Measurements from ENCODE around the gene HIPK4. TPM values are rescaled to one million over a fixed set of nuclear protein-coding genes. Genes with fewer than 3 reads are reported as not detected.
"Not testable (repeated sequence)": the region's sequence is repeated elsewhere in the genome, so short reads cannot be mapped to it uniquely, and the experiment has no call there.

The HIPK4 gene
- total RNA-seq, 2 donors from 2014 or later = not detected

DNA sequence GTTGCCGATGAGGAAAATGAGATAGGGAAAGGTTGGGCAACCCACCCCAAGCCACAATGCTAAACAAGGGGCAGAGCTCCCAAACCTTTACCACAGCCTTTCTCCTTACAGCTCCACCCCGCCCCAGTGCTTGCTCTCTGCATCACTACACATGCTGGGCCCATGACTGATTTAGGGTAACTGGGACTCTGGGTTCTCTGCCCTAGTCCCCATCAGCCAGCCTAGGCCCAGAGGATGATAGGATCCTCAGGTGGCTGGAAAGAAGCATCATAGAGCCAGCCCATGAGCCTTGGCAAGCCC, 53.4 kb downstream of the HIPK4 start:
- no peaks in the 10 kb centered on the region for H3K9me3 ChIP-seq
- H3K4me3 ChIP-seq = no peak overlapping the region
- H3K36me3 ChIP-seq = no peaks in the 10 kb centered on the region
- no peaks in the 10 kb centered on the region for H3K27me3 ChIP-seq
- H3K4me1 ChIP-seq = no peaks in the 10 kb centered on the region
- no peak overlapping the region for H3K9ac ChIP-seq (ENCODE audit: low read depth in 2 of 2, low read length in 2 of 2)
- no peak overlapping the region for H3K27ac ChIP-seq
- intact Hi-C loops (cut with DNase I) = no loop called here
- DNase-seq = no peak
- TF ChIP-seq, protein P1, sequence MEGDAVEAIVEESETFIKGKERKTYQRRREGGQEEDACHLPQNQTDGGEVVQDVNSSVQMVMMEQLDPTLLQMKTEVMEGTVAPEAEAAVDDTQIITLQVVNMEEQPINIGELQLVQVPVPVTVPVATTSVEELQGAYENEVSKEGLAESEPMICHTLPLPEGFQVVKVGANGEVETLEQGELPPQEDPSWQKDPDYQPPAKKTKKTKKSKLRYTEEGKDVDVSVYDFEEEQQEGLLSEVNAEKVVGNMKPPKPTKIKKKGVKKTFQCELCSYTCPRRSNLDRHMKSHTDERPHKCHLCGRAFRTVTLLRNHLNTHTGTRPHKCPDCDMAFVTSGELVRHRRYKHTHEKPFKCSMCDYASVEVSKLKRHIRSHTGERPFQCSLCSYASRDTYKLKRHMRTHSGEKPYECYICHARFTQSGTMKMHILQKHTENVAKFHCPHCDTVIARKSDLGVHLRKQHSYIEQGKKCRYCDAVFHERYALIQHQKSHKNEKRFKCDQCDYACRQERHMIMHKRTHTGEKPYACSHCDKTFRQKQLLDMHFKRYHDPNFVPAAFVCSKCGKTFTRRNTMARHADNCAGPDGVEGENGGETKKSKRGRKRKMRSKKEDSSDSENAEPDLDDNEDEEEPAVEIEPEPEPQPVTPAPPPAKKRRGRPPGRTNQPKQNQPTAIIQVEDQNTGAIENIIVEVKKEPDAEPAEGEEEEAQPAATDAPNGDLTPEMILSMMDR (IDR thresholded peaks at IDR 0.05) = no peak

DNA sequence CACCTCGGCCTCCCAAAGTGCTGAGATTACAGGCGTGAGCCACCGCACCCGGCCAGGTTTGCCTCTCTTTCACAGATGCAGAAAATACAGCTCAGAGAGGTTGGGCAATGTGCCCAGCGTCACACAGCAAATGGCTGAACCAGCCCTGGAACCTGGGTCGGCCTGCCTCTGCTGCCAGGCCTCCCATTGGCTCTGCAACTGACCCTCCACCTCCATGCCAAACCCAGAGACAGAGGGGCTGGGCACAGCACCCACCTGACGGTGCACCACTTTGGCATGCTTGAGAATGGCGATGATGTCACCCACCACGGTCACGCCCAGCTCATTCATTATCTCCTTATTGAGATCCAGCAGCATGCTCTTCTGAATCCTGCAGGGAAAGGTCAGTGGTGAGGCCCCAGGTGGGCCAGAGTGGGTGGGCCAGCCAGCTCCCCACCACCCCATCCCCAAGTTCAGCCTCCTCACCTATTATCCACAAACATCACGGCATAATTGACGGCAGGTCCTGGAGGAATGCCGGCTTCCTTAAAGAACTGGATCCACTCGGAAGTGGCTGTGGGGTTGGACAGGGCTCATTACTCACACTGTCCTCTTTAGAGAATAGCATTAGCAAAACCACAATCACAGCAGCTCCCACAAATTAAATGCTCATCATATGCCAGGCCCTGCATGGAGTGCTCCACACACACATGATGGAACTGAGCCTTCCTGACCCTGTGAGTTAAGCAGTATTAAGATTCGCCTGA, 54.0 kb downstream of the HIPK4 start:
- Histone ChIP-seq H3K36me3 (no peaks in the 10 kb centered on the region), H3K9ac (ENCODE audit: low read depth in 2 of 2, low read length in 2 of 2) (no peak overlapping the region), H3K4me3 (no peak overlapping the region), H3K27me3 (no peaks in the 10 kb centered on the region), H3K27ac (no peak overlapping the region), H3K9me3 (no peaks in the 10 kb centered on the region), H3K4me1 (no peaks in the 10 kb centered on the region)
- TF ChIP-seq, protein P1 (IDR thresholded peaks at IDR 0.05) = no peak
- DNase-seq = no peak
- intact Hi-C loops (cut with DNase I) = no loop called here

GRCh38 chr19:40335101-40335500, 54.9 kb downstream of the HIPK4 start:
- intact Hi-C loops (cut with DNase I) = no loop called here
- Histone ChIP-seq H3K27ac (no peak overlapping the region), H3K4me3 (no peak overlapping the region), H3K36me3 (no peaks in the 10 kb centered on the region), H3K9me3 (no peaks in the 10 kb centered on the region), H3K27me3 (no peaks in the 10 kb centered on the region), H3K9ac (ENCODE audit: low read depth in 2 of 2, low read length in 2 of 2) (no peak overlapping the region), H3K4me1 (no peaks in the 10 kb centered on the region)
- TF ChIP-seq, protein P1 (IDR thresholded peaks at IDR 0.05) = no peak
- no peak for DNase-seq

- DNase-seq; H3K4me3 ChIP-seq; H3K9ac ChIP-seq (ENCODE audit: low read depth in 2 of 2, low read length in 2 of 2); H3K4me1 ChIP-seq; H3K27me3 ChIP-seq; H3K27ac ChIP-seq; H3K9me3 ChIP-seq; H3K36me3 ChIP-seq; intact Hi-C loops (cut with DNase I): not testable (repeated sequence)
Observed at GRCh38 chr19:40333083-40333482, 56.9 kb downstream of the HIPK4 start.

GRCh38 chr19:40332669-40333068, 57.3 kb downstream of the HIPK4 start:
- no peaks in the 10 kb centered on the region for H3K27me3 ChIP-seq
- no peaks in the 10 kb centered on the region for H3K4me1 ChIP-seq
- no peak overlapping the region for H3K9ac ChIP-seq (ENCODE audit: low read depth in 2 of 2, low read length in 2 of 2)
- H3K36me3 ChIP-seq = no peaks in the 10 kb centered on the region
- no peak overlapping the region for H3K4me3 ChIP-seq
- no peak for DNase-seq
- H3K9me3 ChIP-seq = no peaks in the 10 kb centered on the region
- H3K27ac ChIP-seq = no peak overlapping the region
- intact Hi-C loops (cut with DNase I) = no loop called here
- TF ChIP-seq, protein P1 (IDR thresholded peaks at IDR 0.05) = no peak

GRCh38 chr19:40331052-40331451, 58.9 kb downstream of the HIPK4 start:
- Histone ChIP-seq H3K4me1 (no peaks in the 10 kb centered on the region), H3K27me3 (no peaks in the 10 kb centered on the region), H3K9me3 (no peaks in the 10 kb centered on the region), H3K36me3 (no peaks in the 10 kb centered on the region), H3K4me3 (no peak overlapping the region), H3K27ac (no peak overlapping the region), H3K9ac (ENCODE audit: low read depth in 2 of 2, low read length in 2 of 2) (no peak overlapping the region)
- intact Hi-C loops (cut with DNase I) = no loop called here
- TF ChIP-seq, protein P1 (IDR thresholded peaks at IDR 0.05) = no peak
- DNase-seq = no peak

Small RNA genes lying within 50 kb of the gene (microRNA-seq; reads per million reads assigned to microRNA genes)
- gene MIR6796 = not detected

Other genes starting within 250 kb of the HIPK4 start
- 10 to 100 TPM in 1 of 2 donors, 1 to 10 TPM in 1; 9.1 to 10.9 TPM for gene MAP3K10, start 198.8 kb downstream of the HIPK4 start, total RNA-seq
- under 1 TPM; 0.30 to 0.69 TPM for gene TTC9B, start 171.8 kb downstream of the HIPK4 start, total RNA-seq
- under 1 TPM; 0.50 to 0.64 TPM for gene CCNP, start 163.5 kb downstream of the HIPK4 start, total RNA-seq
- 100 to 1,000 TPM in 1 of 2 donors, 10 to 100 TPM in 1; 95.4 to 119 TPM for gene AKT2, start 104.8 kb downstream of the HIPK4 start, total RNA-seq
- 10 to 100 TPM in 1 of 2 donors, 1 to 10 TPM in 1; 9.2 to 14.9 TPM for gene C19orf47, start 41.8 kb downstream of the HIPK4 start, total RNA-seq
- 100 to 1,000 TPM in 1 of 2 donors, 10 to 100 TPM in 1; 82.3 to 138 TPM for gene PLD3, start 41.5 kb downstream of the HIPK4 start, total RNA-seq
- gene PRX, start 23.2 kb upstream of the HIPK4 start, total RNA-seq = 1 to 10 TPM; 1.4 to 1.7 TPM
- 10 to 100 TPM in 1 of 2 donors, 1 to 10 TPM in 1; 8.7 to 16.0 TPM for gene SERTAD1, start 35.8 kb upstream of the HIPK4 start, total RNA-seq
- gene SERTAD3, start 54.2 kb upstream of the HIPK4 start, total RNA-seq = 10 to 100 TPM; 26.5 to 36.0 TPM
- gene BLVRB, start 75.6 kb upstream of the HIPK4 start, total RNA-seq = 10 to 100 TPM; 76.5 to 94.9 TPM
- under 1 TPM; 0.29 to 0.74 TPM for gene SPTBN4, start 76.8 kb upstream of the HIPK4 start, total RNA-seq
- gene SHKBP1, start 186.7 kb upstream of the HIPK4 start, total RNA-seq = 10 to 100 TPM; 53.6 to 87.8 TPM
- 100 to 1,000 TPM; 143 to 231 TPM for gene LTBP4, start 211.2 kb upstream of the HIPK4 start, total RNA-seq

Data from colonic mucosa (tissue), 4 donors.